GM19468 (cell line): Measurements from ENCODE around the gene SLC4A2.
"Not testable (repeated sequence)": the region's sequence is repeated elsewhere in the genome, so short reads cannot be mapped to it uniquely, and the experiment has no call there.

Experiments used
- ATAC-seq: cut with Tn5 transposase; IDR thresholded peaks from one replicate; pipeline ENCODE4 v1.9.1; 2021; ENCODE audit warnings: mild to moderate bottlenecking, moderate library complexity, moderate number of reproducible peaks; ENCODE audit not compliant: unreplicated experiment; ENCODE audit errors: extremely low read depth

SLC4A2 gene

DNA sequence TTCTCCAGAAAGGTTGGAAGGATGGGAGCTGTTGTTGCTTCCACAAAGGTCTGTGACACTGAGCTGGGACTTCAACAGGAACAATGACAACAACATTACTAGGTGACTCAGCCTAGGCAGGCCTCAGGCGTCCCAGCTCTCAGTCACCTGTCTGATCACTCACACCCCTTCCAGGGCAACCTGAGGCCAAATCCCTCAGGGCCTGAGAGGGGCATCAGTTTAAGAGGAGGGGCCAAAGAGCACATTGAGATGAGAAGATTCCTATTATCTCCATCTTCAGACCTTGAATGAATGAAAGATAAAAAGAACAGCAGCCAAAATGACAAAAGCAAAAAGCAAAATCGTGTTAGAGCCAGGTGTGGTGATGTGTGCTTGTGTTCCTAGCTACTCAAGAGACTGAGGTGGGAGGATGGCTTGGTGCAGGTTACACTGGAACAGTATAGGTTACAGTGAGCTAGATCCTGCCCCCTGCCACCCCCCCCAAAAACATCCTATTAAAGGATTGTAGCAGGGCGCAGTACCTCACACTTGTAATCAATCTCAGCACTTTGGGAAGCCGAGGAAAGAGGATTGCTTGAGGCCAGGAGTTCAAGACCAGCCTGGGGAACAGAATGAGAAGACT is 34.8 kb upstream of the SLC4A2 start, which contains the start of gene ATG9B:
Gene ATG9B, minus strand, starts transcription at position 60 of the 622 bp plus-strand sequence. CDS start 71 bp downstream, outside the sequence.
- no peak for ATAC-seq

DNA sequence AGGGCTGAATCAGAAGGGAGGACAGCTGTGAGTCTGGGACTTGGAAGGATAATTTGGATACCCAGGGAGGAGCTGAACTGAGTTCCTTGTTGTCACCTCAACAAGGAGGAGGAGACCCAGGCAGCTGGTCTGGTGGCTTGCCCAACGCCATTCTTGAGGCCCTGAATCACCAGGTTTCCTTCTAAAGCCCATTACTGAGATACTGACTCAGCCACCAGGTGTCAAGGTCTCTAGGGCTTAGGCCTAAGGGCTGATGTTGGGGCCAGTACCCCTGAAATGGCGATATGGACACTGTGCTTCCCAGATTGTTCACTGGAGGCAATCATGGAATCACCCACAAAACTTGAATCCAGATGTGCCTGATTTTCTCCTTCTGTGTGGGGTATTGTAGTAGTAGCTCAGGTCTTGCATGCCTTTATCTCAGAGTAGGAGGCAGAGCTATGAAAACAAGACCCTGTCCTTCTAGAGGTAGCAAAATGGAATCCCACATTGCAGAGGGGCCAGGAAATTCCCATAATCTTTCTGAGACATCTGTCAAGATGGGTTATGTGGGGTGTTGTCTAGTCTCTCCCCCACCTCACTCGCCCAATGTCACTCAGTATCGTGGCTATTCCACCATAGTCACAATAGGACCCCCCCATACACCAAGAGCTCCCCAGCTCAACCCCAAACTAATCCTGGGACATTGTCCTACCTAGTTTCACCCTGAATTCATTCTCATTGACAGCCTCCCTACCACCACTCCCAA is 33.3 kb upstream of the SLC4A2 start:
- ATAC-seq = no peak

DNA sequence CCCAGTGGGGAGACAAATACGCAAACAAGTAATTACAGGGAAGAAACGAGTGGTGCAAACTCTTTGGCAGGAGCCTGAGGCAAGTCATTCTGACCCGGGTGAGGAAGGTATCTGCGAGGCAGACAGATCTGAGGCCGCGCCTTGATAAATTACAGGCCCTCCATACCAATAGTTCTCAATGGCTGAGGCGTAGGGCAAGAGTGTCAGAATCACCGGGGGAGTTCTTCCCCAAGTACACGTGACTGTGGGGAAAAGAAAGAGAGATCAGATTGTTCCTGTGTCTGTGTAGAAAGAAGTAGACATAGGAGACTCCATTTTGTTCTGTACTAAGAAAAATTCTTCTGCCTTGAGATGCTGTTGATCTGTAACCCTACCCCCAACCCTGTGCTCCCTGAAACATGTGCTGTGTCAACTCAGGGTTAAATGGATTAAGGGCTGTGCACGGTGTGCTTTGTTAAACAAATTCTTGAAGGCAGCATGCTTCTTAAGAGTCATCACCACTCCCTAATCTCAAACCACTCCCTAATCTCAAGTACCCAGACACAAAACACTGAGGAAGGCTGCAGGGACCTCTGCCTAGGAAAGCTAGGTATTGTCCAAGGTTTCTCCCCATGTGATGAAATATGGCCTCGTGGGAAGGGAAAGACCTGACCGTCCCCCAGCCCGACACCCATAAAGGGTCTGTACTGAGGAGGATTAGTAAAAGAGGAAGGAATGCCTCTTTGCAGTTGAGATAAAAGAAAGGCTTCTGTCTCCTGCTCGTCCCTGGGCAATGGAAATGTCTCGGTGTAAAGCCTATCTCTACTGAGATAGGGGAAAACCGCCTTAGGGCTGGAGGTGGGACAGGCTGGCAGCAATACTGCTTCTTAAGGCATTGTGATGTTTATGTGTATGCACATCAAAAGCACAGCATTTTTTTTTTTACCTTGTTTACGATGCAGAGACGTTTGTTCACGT is 32.3 kb upstream of the SLC4A2 start:
- ATAC-seq = not testable (repeated sequence)

DNA sequence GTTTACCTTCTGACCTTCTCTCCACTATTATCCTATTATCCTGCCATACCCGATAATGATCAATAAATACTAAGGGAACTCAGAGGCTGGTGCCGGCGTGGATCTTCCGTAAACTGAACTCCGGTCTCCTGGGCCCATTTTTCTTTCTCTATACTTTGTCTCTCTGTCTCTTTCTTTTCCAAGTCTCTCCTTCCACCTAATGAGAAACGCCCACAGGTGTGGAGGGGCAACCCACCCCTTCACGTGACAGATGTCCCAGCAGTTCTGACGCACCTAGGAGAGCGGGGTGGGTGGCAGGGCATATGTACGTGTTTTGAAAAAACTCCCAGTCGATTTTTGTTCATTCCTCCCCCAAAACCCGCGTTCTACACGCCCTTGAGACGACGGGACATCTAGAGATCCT is 31.7 kb upstream of the SLC4A2 start:
- not testable (repeated sequence) for ATAC-seq

DNA sequence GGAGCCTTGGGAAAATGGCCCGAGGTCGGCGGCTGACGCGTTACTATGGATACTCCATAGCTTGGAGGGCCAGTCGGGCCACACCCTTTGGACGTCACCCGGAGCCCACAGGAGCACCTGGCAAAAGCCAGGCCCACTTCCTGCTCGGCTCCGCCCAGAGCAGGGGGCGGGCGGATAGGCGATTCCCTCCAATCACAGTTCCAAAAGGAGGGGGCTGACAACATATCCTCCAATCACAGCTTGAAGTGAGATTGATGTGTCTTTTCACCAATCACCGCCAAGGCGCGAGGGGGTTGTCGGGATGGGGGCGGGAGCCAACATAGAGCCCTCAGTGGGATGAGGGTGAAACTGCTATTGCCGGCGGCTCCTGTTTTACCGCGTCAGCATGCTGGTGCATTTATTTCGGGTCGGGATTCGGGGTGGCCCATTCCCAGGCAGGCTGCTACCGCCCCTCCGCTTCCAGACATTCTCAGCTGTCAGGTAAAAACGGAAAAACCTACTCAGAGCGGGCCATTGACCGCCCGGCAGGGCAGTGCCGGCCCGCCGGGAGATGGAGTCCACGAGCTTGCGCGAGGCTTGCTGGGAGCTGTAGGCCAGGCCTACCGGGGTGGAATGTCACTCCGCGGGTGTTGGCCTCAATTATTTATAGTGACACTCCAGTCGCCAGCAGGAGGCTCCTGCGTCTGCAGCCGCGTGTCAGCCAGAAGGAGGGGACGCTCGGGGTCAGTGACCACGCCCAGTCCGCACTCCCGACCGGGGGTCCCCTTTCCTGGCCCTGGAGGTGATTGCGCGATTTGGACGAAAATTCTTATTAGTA is 31.1 kb upstream of the SLC4A2 start, which contains the start of gene ABCB8:
Gene ABCB8, plus strand, starts transcription at position 320 of the 817 bp plus-strand sequence. Its CDS starts 66 bp downstream, at position 386.
- peak; percentile 90 for ATAC-seq

- no peak for ATAC-seq
Observed at GRCh38 chr7:151028948-151029501, 30.4 kb upstream of the SLC4A2 start.

- no peak for ATAC-seq
Observed at GRCh38 chr7:151031011-151031410, 28.4 kb upstream of the SLC4A2 start.

DNA sequence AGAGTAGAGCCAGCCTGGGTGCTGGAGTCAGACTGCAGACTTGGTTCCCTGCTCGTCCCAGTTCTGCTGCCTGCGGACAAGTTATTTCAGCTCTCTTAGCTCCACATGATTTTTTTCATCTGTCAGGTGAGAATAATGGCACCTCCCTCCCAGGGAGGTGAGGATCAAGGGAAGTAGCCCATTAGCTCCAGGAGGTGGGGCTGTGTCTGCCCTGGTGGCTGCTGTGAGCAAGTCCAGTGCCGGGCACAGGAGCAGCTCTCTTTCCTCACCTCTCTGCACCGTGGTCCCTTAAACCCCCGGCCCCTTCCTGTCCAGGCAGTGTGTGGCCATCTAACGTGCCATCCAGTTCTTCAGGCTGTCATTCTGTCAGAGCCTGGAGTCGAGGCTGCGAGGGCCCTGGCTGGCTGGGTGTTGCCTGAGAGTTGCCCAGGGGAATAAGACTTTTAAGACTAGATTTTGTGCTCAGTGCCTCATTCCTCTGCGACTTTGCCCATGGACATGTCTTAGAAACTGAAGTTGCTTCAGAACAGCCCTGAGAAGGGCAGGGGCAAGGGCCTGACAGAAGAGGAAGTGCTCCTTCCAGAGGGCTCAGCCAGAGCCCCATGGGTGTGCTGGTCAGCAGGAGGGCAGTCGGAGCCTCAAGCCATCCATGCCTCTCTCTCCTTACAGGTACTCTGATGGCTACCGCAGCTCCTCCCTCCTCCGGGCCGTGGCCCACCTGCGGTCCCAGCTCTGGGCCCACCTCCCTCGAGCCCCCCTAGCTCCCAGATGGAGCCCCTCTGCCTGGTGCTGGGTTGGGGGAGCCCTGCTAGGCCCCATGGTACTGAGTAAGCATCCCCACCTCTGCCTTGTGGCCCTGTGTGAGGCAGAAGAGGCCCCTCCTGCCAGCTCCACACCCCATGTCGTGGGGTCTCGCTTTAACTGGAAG is 26.2 kb upstream of the SLC4A2 start:
- ATAC-seq = no peak

DNA sequence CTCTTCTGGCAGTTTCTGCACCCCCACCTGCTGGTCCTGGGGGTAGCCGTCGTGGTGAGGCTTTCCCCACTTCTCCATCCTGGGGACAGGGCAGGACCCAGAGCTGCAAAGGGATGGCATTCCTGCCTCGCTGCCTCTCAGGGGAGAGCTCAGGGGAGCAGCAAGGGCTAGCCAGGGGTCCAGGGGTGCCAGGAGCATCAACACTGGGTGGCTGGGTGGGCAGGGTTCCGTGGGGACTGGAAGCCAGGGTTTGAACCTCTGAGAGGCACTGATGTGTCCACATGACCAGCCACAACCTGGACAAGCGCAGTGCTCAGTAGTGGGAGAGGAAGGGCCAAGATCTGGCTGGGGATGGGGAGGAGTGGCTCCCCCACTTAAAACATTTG is 25.5 kb upstream of the SLC4A2 start:
- ATAC-seq = no peak

GRCh38 chr7:151034312-151035025 is 24.9 kb upstream of the SLC4A2 start:
- no peak for ATAC-seq

DNA sequence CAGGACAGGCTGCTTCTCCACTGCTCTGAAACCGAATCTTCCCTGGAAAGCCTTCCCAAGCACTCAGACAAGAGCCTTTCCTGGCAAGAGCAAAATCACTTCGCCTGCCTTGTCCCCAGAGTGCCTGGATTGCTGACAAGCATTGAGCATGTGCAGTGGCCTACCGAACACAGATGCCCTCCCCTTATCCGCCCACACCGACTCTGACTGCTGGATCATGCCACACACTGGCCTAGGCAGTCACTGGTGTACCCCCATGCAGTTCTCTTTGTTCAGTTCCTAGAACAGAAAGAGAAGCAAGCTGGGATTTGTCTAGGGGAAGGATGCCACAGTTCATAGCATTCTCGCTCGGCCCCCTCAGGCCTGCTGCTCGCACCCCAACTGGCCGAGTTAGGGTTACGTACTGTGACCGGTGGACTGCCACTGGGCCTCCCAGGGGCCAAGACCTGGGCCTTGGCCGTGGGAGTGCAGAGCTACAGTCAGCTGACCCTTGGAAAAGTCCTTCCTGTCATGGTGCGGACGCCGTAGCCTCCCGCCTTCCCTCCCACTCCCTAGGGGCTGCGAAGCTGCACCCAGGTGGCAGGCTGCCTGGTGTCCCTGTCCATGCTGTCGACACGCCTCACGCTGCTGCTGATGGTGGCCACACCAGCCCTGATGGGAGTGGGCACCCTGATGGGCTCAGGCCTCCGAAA is 24.2 kb upstream of the SLC4A2 start:
- ATAC-seq = no peak

GRCh38 chr7:151035902-151036301 is 23.5 kb upstream of the SLC4A2 start:
- ATAC-seq = no peak

- ATAC-seq = no peak
Observed at GRCh38 chr7:151038951-151039849, 20.2 kb upstream of the SLC4A2 start.

- ATAC-seq = no peak
Observed at GRCh38 chr7:151039850-151040548, 19.4 kb upstream of the SLC4A2 start.

GRCh38 chr7:151040616-151041375 is 18.6 kb upstream of the SLC4A2 start:
- no peak for ATAC-seq
